Measurements from ENCODE around the gene SMIM33. TPM values are rescaled to one million over a fixed set of nuclear protein-coding genes. Genes with fewer than 3 reads are reported as not detected.
A peak's percentile ranks its signal among the peaks of the same experiment; 100 is the strongest.
"Not testable (repeated sequence)": the region's sequence is repeated elsewhere in the genome, so short reads cannot be mapped to it uniquely, and the experiment has no call there.

The SMIM33 gene
- total RNA-seq, 4 donors from 2014 or later: not detected

- 59% methylated on average over 12 of the region's 12 CpGs; no CpG with 5 or more reads in 1 of the 2 donors for WGBS, 2 donors
Observed at GRCh38 chr5:139481122-139481533, 10.3 kb downstream of the SMIM33 start.

GRCh38 chr5:139481580-139482049 lies 10.8 kb downstream of the SMIM33 start:
- Histone ChIP-seq H3K27me3 (no peaks in the 10 kb centered on the region), H3K9me3 (no peaks in the 10 kb centered on the region), H3K4me1 (peaks cover 0 to 58% (median 11%) of the 10 kb centered on the region in 4 donors), H3K4me3 (peak overlapping the region; percentile 23 to 59 (median 50)), H3K36me3 (peaks cover 0 to 26% (median 0%) of the 10 kb centered on the region in 3 donors), H3K27ac (peak overlapping the region; percentile 73 to 95 (median 90))
- DNase-seq (ENCODE audit: low spot score in 2 of 2): no peak
- 38 to 57% methylated on average over 5 of the region's 5 CpGs for WGBS, 2 donors
- TF ChIP-seq EP300 (IDR thresholded peaks at IDR 0.05) (no peak), CTCF (IDR thresholded peaks at IDR 0.05) (peak in 1 of 5 experiments; percentile 19)

More at GRCh38 chr5:139481122-139481533, 10.3 kb downstream of the SMIM33 start:
- no peak for DNase-seq (ENCODE audit: low spot score in 2 of 2)
- H3K4me3 ChIP-seq: peak overlapping the region; percentile 23 to 59 (median 50)
- H3K36me3 ChIP-seq: peaks cover 0 to 31% (median 0%) of the 10 kb centered on the region in 3 donors
- TF ChIP-seq CTCF (IDR thresholded peaks at IDR 0.05) (no peak), POLR2A (IDR thresholded peaks at IDR 0.05) (no peak), EP300 (IDR thresholded peaks at IDR 0.05) (no peak)
- H3K4me1 ChIP-seq: peaks cover 0 to 58% (median 11%) of the 10 kb centered on the region in 4 donors
- no peaks in the 10 kb centered on the region for H3K9me3 ChIP-seq
- no peaks in the 10 kb centered on the region for H3K27me3 ChIP-seq
- peak overlapping the region; percentile 73 to 95 (median 90) for H3K27ac ChIP-seq

- Histone ChIP-seq H3K27ac (peak within 1 kb of the TSS; percentile 73 to 95 (median 90)), H3K36me3 (peaks cover 0 to 20% (median 0%) of the 10 kb centered on the region in 3 donors), H3K4me3 (peak within 1 kb of the TSS; percentile 23 to 59 (median 50)), H3K4me1 (peaks cover 0 to 58% (median 11%) of the 10 kb centered on the region in 4 donors), H3K27me3 (no peaks in the 10 kb centered on the region), H3K9me3 (no peaks in the 10 kb centered on the region)
- TF ChIP-seq POLR2A (IDR thresholded peaks at IDR 0.05) (peak in 1 of 2 donors; percentile 14), CTCF (IDR thresholded peaks at IDR 0.05) (no peak), EP300 (IDR thresholded peaks at IDR 0.05) (peak in 1 of 2 donors; percentile 71)
- WGBS, 2 donors: 14 to 25% methylated on average over 14 to 19 of the region's 19 CpGs
- peak; percentile 70 to 88 for DNase-seq (ENCODE audit: low spot score in 2 of 2)
Observed at GRCh38 chr5:139482050-139482889, 11.5 kb downstream of the SMIM33 start, which contains the start of gene STING1. Gene STING1, minus strand, starts transcription at chr5:139482758. Its CDS starts 1,054 bp downstream, at chr5:139481704.

GRCh38 chr5:139482890-139483208 lies 12.0 kb downstream of the SMIM33 start:
- Histone ChIP-seq H3K27ac (peak overlapping the region; percentile 73 to 95 (median 90)), H3K36me3 (peaks cover 0 to 14% (median 0%) of the 10 kb centered on the region in 3 donors), H3K4me3 (peak overlapping the region in 3 of 4 donors; percentile 48 to 59 (median 51)), H3K4me1 (peaks cover 0 to 58% (median 11%) of the 10 kb centered on the region in 4 donors)
- not testable (repeated sequence) for H3K27me3 ChIP-seq, H3K9me3 ChIP-seq
- 63 to 72% methylated on average over 6 of the region's 6 CpGs for WGBS, 2 donors
- peak in 1 of 2 donors; percentile 45 for DNase-seq (ENCODE audit: low spot score in 2 of 2)

GRCh38 chr5:139486201-139486600 lies 15.4 kb downstream of the SMIM33 start:
- Histone ChIP-seq H3K4me3 (no peak overlapping the region), H3K27ac (no peak overlapping the region), H3K9me3 (no peaks in the 10 kb centered on the region), H3K27me3 (no peaks in the 10 kb centered on the region), H3K36me3 (no peaks in the 10 kb centered on the region), H3K4me1 (peaks cover 0 to 33% (median 9%) of the 10 kb centered on the region in 4 donors)
- DNase-seq (ENCODE audit: low spot score in 2 of 2): no peak
- WGBS, 2 donors: 69 to 70% methylated on average over 7 of the region's 7 CpGs
- no peak for TF ChIP-seq POLR2A (IDR thresholded peaks at IDR 0.05)
- no peak for TF ChIP-seq EP300 (IDR thresholded peaks at IDR 0.05)
- no peak for TF ChIP-seq CTCF (IDR thresholded peaks at IDR 0.05)
